ENCODE results near the gene ZNF385D. TPM values are rescaled to one million over a fixed set of nuclear protein-coding genes. Genes with fewer than 3 reads are reported as not detected.

The ZNF385D gene
- total RNA-seq, 1 experiment from 2014 or later: not detected

GRCh38 chr3:21722301-21722700 lies 28.7 kb downstream of the ZNF385D start:
- H3K27me3 Mint-ChIP-seq (ENCODE audit: unreplicated experiment): peaks cover 7% of the 10 kb centered on the region
- intact Hi-C loops (cut with micrococcal nuclease; ENCODE audit: unreplicated experiment): no loop called here
- CTCF ChIA-PET: no interaction called here
- DNase-seq: no peak
- H3K36me3 Mint-ChIP-seq (ENCODE audit: insufficient read depth, unreplicated experiment): no peaks in the 10 kb centered on the region
- H3K9me3 Mint-ChIP-seq (ENCODE audit: low read depth, unreplicated experiment): peaks cover 22% of the 10 kb centered on the region
- no peak overlapping the region for H3K27ac Mint-ChIP-seq (ENCODE audit: unreplicated experiment)
- TF ChIP-seq CTCF (IDR thresholded peaks at IDR 0.05; ENCODE audit: unreplicated experiment): no peak
- no peaks in the 10 kb centered on the region for H3K4me1 Mint-ChIP-seq (ENCODE audit: low read depth, unreplicated experiment)
- no peak overlapping the region for H3K4me3 Mint-ChIP-seq (ENCODE audit: low read depth, unreplicated experiment)
- BruUV-seq (replicated peaks): no TSS peak

GRCh38 chr3:21718943-21719591 lies 31.9 kb downstream of the ZNF385D start:
- DNase-seq: no peak
- CTCF ChIA-PET: interaction anchor here (0.9 to 1.4 kb wide), 2 partner anchors 13 to 98 kb away, joined by 3 to 5 read pairs; no protein-coding TSS in a partner anchor
- Mint-ChIP-seq H3K27ac (ENCODE audit: unreplicated experiment) (no peak overlapping the region), H3K4me3 (ENCODE audit: low read depth, unreplicated experiment) (no peak overlapping the region), H3K4me1 (ENCODE audit: low read depth, unreplicated experiment) (no peaks in the 10 kb centered on the region), H3K27me3 (ENCODE audit: unreplicated experiment) (peaks cover 7% of the 10 kb centered on the region), H3K9me3 (ENCODE audit: low read depth, unreplicated experiment) (peaks cover 16% of the 10 kb centered on the region), H3K36me3 (ENCODE audit: insufficient read depth, unreplicated experiment) (no peaks in the 10 kb centered on the region)
- no TSS peak for BruUV-seq (replicated peaks)
- no peak for TF ChIP-seq CTCF (IDR thresholded peaks at IDR 0.05; ENCODE audit: unreplicated experiment)
- intact Hi-C loops (cut with micrococcal nuclease; ENCODE audit: unreplicated experiment): no loop called here

- CTCF ChIA-PET: interaction anchor here (0.9 to 1.4 kb wide), 2 partner anchors 12 to 97 kb away, joined by 3 to 5 read pairs; no protein-coding TSS in a partner anchor
- BruUV-seq (replicated peaks): no TSS peak
- Mint-ChIP-seq H3K27ac (ENCODE audit: unreplicated experiment) (no peak overlapping the region), H3K36me3 (ENCODE audit: insufficient read depth, unreplicated experiment) (no peaks in the 10 kb centered on the region), H3K4me1 (ENCODE audit: low read depth, unreplicated experiment) (no peaks in the 10 kb centered on the region), H3K27me3 (ENCODE audit: unreplicated experiment) (peaks cover 7% of the 10 kb centered on the region), H3K4me3 (ENCODE audit: low read depth, unreplicated experiment) (no peak overlapping the region), H3K9me3 (ENCODE audit: low read depth, unreplicated experiment) (peaks cover 12% of the 10 kb centered on the region)
- peak; percentile 48 for DNase-seq
- intact Hi-C loops (cut with micrococcal nuclease; ENCODE audit: unreplicated experiment): no loop called here
- TF ChIP-seq CTCF (IDR thresholded peaks at IDR 0.05; ENCODE audit: unreplicated experiment): no peak
These were observed 32.7 kb downstream of the ZNF385D start for GRCh38 chr3:21718161-21718765.

GRCh38 chr3:21715662-21716061 lies 35.3 kb downstream of the ZNF385D start:
- H3K4me1 Mint-ChIP-seq (ENCODE audit: low read depth, unreplicated experiment): no peaks in the 10 kb centered on the region
- H3K27ac Mint-ChIP-seq (ENCODE audit: unreplicated experiment): no peak overlapping the region
- no peak for TF ChIP-seq CTCF (IDR thresholded peaks at IDR 0.05; ENCODE audit: unreplicated experiment)
- no peak overlapping the region for H3K4me3 Mint-ChIP-seq (ENCODE audit: low read depth, unreplicated experiment)
- no peaks in the 10 kb centered on the region for H3K27me3 Mint-ChIP-seq (ENCODE audit: unreplicated experiment)
- H3K36me3 Mint-ChIP-seq (ENCODE audit: insufficient read depth, unreplicated experiment): no peaks in the 10 kb centered on the region
- no peak for DNase-seq
- intact Hi-C loops (cut with micrococcal nuclease; ENCODE audit: unreplicated experiment): no loop called here
- BruUV-seq (replicated peaks): no TSS peak
- CTCF ChIA-PET: no interaction called here
- H3K9me3 Mint-ChIP-seq (ENCODE audit: low read depth, unreplicated experiment): peaks cover 4% of the 10 kb centered on the region
